Memory B cell (primary cell): Measurements from ENCODE around the gene FBXO31.
"Not testable (repeated sequence)": the region's sequence is repeated elsewhere in the genome, so short reads cannot be mapped to it uniquely, and the experiment has no call there.

Experiments
- ATAC-seq: fragments of 150-1000 bp; cut with Tn5 transposase; 2 replicates; pipeline ENCODE4 v1.10.0; 2021; ENCODE audit warnings: low read depth, mild to moderate bottlenecking, moderate library complexity
- DNase-seq, 2 donors: peaks; one replicate each; pipeline ENCODE4 v3.0.0; 2022; ENCODE audit warnings: low spot score in 2 of 2
- H3K27ac Mint-ChIP-seq: one replicate; pipeline ENCODE4 v1.8.0; 2022; ENCODE audit warnings: mild to moderate bottlenecking, moderate library complexity, mixed read lengths
- H3K27me3 Mint-ChIP-seq: one replicate; pipeline ENCODE4 v1.8.0; 2022; ENCODE audit warnings: mixed read lengths
- H3K36me3 Mint-ChIP-seq: one replicate; pipeline ENCODE4 v1.8.0; 2022; ENCODE audit warnings: mild to moderate bottlenecking, mixed read lengths
- H3K4me1 Mint-ChIP-seq: one replicate; pipeline ENCODE4 v1.8.0; 2022; ENCODE audit warnings: mixed read lengths
- H3K4me3 Mint-ChIP-seq: one replicate; pipeline ENCODE4 v1.8.0; 2022; ENCODE audit warnings: mild to moderate bottlenecking, moderate library complexity, mixed read lengths
- H3K9me3 Mint-ChIP-seq: one replicate; pipeline ENCODE4 v1.8.0; 2022; ENCODE audit warnings: mixed read lengths

FBXO31 gene

DNA sequence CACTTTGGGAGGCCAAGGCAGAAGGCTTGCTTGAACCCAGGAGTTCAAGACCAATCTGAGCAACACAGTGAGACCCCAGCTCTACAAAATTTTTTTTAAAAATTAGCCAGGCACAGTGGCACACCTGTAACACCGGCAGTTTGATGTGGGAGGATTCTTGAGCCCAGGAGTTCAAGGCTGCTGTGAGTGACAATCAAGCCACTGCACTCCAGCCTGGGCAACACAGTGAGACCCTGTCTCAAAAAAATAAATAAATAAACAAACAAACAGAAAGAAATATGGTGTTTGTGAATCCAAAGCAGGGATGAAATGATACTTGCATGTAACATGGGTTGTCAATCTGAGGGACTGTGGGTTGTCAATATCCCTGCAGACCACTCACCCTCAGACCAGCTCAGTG is 16.6 kb downstream of the FBXO31 start:
- no peak for ATAC-seq
- H3K27ac Mint-ChIP-seq = no peak overlapping the region
- peaks cover 7% of the 10 kb centered on the region for H3K36me3 Mint-ChIP-seq
- no peak for DNase-seq
- no peaks in the 10 kb centered on the region for H3K27me3 Mint-ChIP-seq
- H3K4me3 Mint-ChIP-seq = no peak overlapping the region
- no peaks in the 10 kb centered on the region for H3K9me3 Mint-ChIP-seq
- peaks cover 21% of the 10 kb centered on the region for H3K4me1 Mint-ChIP-seq

DNA sequence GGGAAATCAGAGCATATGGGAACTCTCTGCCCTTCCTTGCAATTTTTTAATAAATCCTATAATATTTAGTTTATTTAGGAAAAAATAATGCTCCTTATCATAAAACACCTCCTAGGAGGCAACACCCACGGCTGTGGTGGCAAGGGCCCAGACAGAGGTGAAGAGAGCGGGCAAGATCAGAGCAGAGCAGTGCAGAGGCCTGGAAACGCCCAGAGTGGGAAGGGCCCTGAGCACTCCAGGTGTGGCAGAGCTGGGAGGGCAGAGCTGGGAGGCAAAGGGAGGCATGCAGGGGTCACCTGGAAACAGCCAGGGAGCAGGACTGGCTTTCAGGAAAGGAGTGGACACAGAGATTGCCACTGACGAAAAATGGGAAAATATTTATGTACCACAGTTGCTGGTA is 17.3 kb downstream of the FBXO31 start:
- Mint-ChIP-seq H3K4me3 (no peak overlapping the region), H3K27me3 (no peaks in the 10 kb centered on the region), H3K27ac (peak overlapping the region; percentile 67), H3K36me3 (peaks cover 8% of the 10 kb centered on the region), H3K9me3 (no peaks in the 10 kb centered on the region), H3K4me1 (peaks cover 20% of the 10 kb centered on the region)
- DNase-seq (no peak), ATAC-seq (no peak)

DNA sequence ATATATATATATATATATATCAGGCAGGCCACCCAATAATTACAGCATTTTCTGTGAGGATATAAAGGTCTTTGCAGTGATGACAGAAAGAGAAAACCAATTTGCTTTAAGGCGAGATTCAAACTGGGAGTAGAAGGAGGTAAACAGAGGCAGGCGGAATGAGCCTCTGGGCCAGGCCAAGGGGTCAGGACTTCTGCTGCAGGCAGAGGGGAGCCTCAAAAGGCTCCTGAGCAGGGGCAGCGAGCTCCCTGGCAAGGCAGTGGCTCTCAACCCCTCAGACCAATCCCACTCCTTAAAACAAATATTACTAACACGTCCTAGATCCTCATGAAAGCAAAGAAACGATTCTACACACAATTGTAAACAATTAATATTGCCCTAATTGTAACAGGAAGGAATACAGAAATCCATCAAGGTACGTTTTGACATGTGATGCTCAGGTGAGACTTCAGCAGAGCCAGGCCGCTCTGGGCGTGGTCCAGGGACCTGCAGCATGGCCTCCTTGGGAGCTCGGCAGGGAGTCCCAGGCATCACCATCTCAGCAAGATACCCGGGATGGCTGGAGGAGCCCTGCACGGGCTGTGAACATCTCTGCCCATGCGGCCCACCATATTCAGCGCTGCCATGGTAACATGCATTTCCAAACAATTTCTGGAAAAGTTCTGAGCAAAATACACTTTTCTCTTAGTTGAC is 18.4 kb downstream of the FBXO31 start:
- no peak overlapping the region for H3K27ac Mint-ChIP-seq
- ATAC-seq = no peak
- peaks cover 8% of the 10 kb centered on the region for H3K36me3 Mint-ChIP-seq
- no peaks in the 10 kb centered on the region for H3K27me3 Mint-ChIP-seq
- H3K4me1 Mint-ChIP-seq = peaks cover 18% of the 10 kb centered on the region
- no peak overlapping the region for H3K4me3 Mint-ChIP-seq
- DNase-seq = no peak
- H3K9me3 Mint-ChIP-seq = no peaks in the 10 kb centered on the region

GRCh38 chr16:87363771-87364455 is 19.7 kb downstream of the FBXO31 start:
- no peak overlapping the region for H3K27ac Mint-ChIP-seq
- ATAC-seq (no peak), DNase-seq (no peak)
- no peak overlapping the region for H3K4me3 Mint-ChIP-seq
- peaks cover 14% of the 10 kb centered on the region for H3K4me1 Mint-ChIP-seq
- no peaks in the 10 kb centered on the region for H3K27me3 Mint-ChIP-seq
- peaks cover 14% of the 10 kb centered on the region for H3K36me3 Mint-ChIP-seq
- no peaks in the 10 kb centered on the region for H3K9me3 Mint-ChIP-seq

DNA sequence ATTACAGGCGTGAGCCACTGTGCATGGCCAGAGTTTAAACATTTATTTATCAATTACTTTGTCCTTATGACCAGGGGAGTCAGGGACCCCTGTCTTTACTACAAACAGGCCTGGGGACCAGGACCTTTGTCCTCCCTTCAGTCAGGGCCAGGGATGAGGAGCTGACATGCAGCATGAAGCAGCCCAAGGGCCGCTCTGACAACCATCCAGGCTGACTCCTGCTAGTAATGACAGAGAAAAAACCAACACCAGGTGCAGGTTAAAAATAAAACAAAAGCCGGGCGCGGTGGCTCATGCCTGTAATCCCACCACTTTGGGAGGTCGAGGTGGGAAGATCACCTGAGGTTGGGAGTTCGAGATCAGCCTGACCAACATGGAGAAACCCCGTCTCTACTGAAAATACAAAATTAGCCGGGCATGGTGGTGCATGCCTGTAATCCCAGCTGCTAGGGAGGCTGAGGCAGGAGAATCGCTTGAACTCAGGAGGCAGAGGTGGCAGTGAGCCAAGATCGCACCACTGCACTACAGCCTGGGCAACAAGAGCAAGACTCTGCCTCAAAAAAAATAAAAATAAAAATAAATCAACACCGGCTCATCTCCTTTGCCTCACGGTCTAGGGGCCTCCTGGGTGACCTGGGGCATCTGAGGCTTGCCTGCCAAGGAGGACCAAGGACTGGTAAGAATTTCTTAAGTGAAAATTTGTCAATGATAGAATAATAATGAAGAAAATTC is 20.6 kb downstream of the FBXO31 start:
- not testable (repeated sequence) for H3K4me3 Mint-ChIP-seq, H3K9me3 Mint-ChIP-seq, H3K27me3 Mint-ChIP-seq, DNase-seq, H3K4me1 Mint-ChIP-seq, H3K27ac Mint-ChIP-seq, ATAC-seq
- peaks cover 14% of the 10 kb centered on the region for H3K36me3 Mint-ChIP-seq

DNA sequence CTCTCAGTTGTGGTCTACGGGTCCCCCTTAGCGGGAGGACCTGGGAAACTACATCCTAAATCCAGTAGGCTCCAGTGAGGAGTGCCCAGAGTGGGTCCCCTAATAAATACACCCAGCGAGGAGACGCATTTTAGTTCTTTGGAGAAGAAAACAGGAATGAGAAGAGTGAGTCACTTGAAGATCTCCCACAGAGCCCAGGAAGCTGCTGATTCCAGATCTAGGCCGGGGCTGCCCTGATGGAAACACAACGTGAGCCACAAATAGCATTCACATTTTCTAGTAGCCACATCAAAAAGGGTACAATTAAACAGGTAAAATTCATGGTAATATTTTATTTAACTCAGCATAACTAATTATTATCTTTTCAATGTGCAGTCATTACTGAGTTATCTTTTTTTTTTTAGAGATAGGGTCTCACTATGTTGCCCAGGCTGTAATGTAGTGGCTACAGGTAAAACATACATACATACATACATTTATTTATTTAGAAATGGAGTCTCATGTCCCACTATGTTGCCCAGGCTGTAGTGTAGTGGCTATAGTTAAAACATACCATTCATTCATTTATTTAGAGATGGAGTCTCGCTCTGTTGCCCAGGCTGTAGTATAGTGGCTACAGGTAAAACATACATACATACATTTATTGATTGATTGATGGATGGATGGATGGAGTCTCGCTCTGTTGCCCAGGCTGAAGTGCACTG is 21.5 kb downstream of the FBXO31 start:
- DNase-seq (no peak), ATAC-seq (no peak)
- Mint-ChIP-seq H3K9me3 (no peaks in the 10 kb centered on the region), H3K4me3 (no peak overlapping the region), H3K4me1 (peaks cover 2% of the 10 kb centered on the region), H3K27ac (no peak overlapping the region), H3K36me3 (peaks cover 14% of the 10 kb centered on the region), H3K27me3 (no peaks in the 10 kb centered on the region)

DNA sequence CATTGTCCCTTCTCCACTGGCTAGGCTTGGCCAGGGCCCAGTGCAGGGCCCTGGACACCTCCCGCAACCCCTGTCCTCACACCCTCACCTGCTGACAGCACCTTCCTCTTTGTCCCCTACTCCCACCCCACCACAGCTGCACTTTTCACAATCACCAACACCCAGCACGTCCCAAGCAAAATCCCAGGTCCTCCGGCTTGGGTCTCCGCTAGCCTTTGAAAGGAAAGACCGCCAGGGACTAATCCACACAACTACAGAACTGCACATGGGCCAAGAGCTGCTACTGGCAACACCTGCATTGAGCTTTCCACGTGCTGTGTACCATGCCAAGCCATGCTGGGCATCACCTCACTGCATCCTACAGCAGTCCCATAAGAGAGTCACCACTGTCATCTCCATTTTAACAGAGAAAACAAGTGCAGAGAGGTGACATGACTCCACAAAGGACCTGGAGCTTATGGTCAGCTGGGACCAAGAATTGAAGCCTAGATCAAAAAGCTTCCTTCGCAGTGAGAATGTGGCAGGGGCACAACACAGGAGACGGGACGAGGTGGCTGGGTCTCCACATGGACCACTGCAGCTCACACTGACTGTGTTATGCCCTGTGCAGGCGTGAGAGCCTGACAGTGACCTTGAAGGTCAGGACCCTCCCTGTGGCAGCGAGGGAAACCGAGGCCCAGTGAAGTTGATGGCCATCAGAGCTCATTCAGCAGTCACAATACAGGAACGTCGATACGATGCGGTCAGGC is 22.5 kb downstream of the FBXO31 start:
- H3K4me1 Mint-ChIP-seq = no peaks in the 10 kb centered on the region
- no peaks in the 10 kb centered on the region for H3K9me3 Mint-ChIP-seq
- no peak overlapping the region for H3K27ac Mint-ChIP-seq
- peaks cover 14% of the 10 kb centered on the region for H3K36me3 Mint-ChIP-seq
- no peak for DNase-seq
- no peak for ATAC-seq
- H3K27me3 Mint-ChIP-seq = no peaks in the 10 kb centered on the region
- no peak overlapping the region for H3K4me3 Mint-ChIP-seq

- H3K27me3 Mint-ChIP-seq = no peaks in the 10 kb centered on the region
- H3K9me3 Mint-ChIP-seq = no peaks in the 10 kb centered on the region
- DNase-seq = no peak
- no peaks in the 10 kb centered on the region for H3K4me1 Mint-ChIP-seq
- H3K27ac Mint-ChIP-seq = peak overlapping the region; percentile 28
- H3K36me3 Mint-ChIP-seq = peaks cover 12% of the 10 kb centered on the region
- ATAC-seq = no peak
- H3K4me3 Mint-ChIP-seq = no peak overlapping the region
Measured at GRCh38 chr16:87359121-87359520, 24.5 kb downstream of the FBXO31 start.

- H3K4me3 Mint-ChIP-seq = no peak overlapping the region
- no peaks in the 10 kb centered on the region for H3K4me1 Mint-ChIP-seq
- peaks cover 12% of the 10 kb centered on the region for H3K36me3 Mint-ChIP-seq
- H3K9me3 Mint-ChIP-seq = no peaks in the 10 kb centered on the region
- H3K27me3 Mint-ChIP-seq = no peaks in the 10 kb centered on the region
- no peak for ATAC-seq
- H3K27ac Mint-ChIP-seq = no peak overlapping the region
- no peak for DNase-seq
Measured at GRCh38 chr16:87358696-87359095, 24.9 kb downstream of the FBXO31 start.

DNA sequence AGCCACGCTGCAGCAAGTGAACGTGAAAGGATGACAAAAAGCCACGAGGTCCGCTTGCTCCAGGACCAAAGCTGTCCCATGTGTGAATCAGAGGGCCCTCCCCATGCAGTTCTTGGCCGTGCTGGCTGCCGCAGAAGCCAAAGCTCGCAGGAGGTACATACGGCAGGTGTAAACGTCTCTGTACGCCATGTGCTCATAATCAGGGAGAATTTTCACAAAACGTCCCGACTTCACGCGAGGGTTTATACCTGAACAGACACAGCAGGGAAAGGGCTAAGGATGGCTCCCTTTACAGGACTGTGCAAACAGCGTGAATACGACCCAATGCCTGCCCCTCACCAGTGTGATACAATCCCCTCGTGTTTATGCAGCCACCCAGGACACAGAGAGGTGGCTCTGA is 25.3 kb downstream of the FBXO31 start:
- no peak overlapping the region for H3K4me3 Mint-ChIP-seq
- H3K36me3 Mint-ChIP-seq = peaks cover 11% of the 10 kb centered on the region
- DNase-seq (no peak), ATAC-seq (no peak)
- H3K9me3 Mint-ChIP-seq = no peaks in the 10 kb centered on the region
- no peaks in the 10 kb centered on the region for H3K27me3 Mint-ChIP-seq
- H3K27ac Mint-ChIP-seq = no peak overlapping the region
- H3K4me1 Mint-ChIP-seq = no peaks in the 10 kb centered on the region

DNA sequence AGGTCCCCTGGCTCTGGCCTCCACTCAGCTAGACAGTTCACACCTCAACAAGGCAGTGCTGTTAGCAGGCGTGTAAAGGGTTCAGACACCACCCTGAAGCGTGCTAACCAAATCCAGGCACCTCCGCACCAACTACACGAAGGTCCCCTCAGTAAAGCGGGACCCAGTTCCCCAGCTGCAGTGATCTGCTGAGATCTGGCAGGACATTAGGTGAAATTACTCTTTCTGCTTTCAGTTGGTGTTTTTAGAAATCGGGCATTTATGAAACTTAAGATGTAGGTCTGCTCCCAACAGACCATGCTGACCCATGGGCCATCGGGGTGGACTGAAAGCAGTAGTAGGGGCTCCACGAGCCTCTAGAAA is 27.1 kb downstream of the FBXO31 start:
- DNase-seq = no peak
- no peaks in the 10 kb centered on the region for H3K4me1 Mint-ChIP-seq
- H3K27ac Mint-ChIP-seq = no peak overlapping the region
- no peaks in the 10 kb centered on the region for H3K9me3 Mint-ChIP-seq
- ATAC-seq = no peak
- H3K4me3 Mint-ChIP-seq = no peak overlapping the region
- no peaks in the 10 kb centered on the region for H3K27me3 Mint-ChIP-seq
- peaks cover 12% of the 10 kb centered on the region for H3K36me3 Mint-ChIP-seq

DNA sequence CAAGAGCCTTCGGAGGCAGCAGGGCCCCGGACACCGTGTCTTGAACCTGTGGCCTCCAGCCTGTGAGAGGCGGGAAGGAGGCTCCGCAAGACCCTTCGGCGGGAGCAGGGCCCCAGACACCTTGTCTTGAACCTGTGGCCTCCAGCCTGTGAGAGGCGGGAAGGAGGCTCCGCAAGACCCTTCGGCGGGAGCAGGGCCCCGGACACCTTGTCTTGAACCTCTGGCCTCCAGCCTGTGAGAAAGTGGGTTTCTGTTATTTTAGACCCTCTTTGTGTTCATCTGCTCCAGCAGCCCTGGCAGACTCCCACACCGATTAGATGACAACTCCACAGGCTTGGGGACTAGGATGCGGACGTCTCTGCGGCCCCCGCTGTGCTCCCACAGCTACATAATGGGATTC is 30.0 kb downstream of the FBXO31 start:
- no peak for DNase-seq
- no peak overlapping the region for H3K4me3 Mint-ChIP-seq
- H3K27ac Mint-ChIP-seq = no peak overlapping the region
- no peaks in the 10 kb centered on the region for H3K4me1 Mint-ChIP-seq
- ATAC-seq = no peak
- no peaks in the 10 kb centered on the region for H3K27me3 Mint-ChIP-seq
- H3K9me3 Mint-ChIP-seq = no peaks in the 10 kb centered on the region
- peaks cover 5% of the 10 kb centered on the region for H3K36me3 Mint-ChIP-seq

DNA sequence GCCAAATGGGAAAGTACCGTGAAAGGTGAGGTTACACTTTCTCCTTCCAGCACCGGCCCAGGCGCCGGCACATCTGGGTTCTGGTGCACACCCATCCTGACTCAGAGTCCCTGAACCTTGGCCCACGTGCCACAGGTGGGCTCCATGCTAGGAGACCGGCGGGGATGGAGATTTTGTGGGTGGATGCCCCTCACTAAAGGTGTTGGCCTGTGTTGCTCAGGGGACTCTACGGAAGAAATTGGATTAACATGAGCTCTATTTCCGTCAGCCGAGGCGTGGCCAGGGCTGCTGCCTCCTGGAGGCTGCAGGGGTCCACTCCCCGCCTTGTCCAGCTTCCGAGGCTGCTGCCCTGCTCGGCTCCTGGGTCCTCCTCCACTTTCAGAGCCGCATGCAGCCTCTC is 30.8 kb downstream of the FBXO31 start:
- no peak overlapping the region for H3K27ac Mint-ChIP-seq
- no peaks in the 10 kb centered on the region for H3K9me3 Mint-ChIP-seq
- H3K36me3 Mint-ChIP-seq = peaks cover 9% of the 10 kb centered on the region
- H3K4me1 Mint-ChIP-seq = peaks cover 2% of the 10 kb centered on the region
- DNase-seq (no peak), ATAC-seq (no peak)
- H3K4me3 Mint-ChIP-seq = no peak overlapping the region
- H3K27me3 Mint-ChIP-seq = no peaks in the 10 kb centered on the region
